Esophagus muscularis mucosa (tissue), 3 donors: Measurements from ENCODE around the gene CCZ1B.
"Not testable (repeated sequence)": the region's sequence is repeated elsewhere in the genome, so short reads cannot be mapped to it uniquely, and the experiment has no call there.

ENCODE experiments used
- CTCF ChIP-seq, 3 experiments: fragments of 200-600 bp in 2 of 3; fragments of 450-650 bp in 1 of 3; sonication (generic) in 2 of 3; IDR thresholded peaks; one replicate each; pipeline ENCODE4 v1.5.1; 2017 to 2019; ENCODE audit warnings: antibody characterized with exemption in 3 of 3, mild to moderate bottlenecking in 2 of 3, moderate library complexity in 1 of 3
- POLR2AphosphoS5 ChIP-seq, 2 donors: sonication (generic); formaldehyde crosslinking; IDR thresholded peaks; one replicate each; pipeline ENCODE4 v1.6.1; 2017; ENCODE audit warnings: antibody characterized with exemption in 2 of 2

GRCh38 chr7:6827180-6827579 lies 1.1 kb upstream of the CCZ1B start:
- not testable (repeated sequence) for TF ChIP-seq CTCF, POLR2AphosphoS5 (IDR thresholded peaks at IDR 0.05)
